ENCODE results near the gene KCNIP3.

DNA sequence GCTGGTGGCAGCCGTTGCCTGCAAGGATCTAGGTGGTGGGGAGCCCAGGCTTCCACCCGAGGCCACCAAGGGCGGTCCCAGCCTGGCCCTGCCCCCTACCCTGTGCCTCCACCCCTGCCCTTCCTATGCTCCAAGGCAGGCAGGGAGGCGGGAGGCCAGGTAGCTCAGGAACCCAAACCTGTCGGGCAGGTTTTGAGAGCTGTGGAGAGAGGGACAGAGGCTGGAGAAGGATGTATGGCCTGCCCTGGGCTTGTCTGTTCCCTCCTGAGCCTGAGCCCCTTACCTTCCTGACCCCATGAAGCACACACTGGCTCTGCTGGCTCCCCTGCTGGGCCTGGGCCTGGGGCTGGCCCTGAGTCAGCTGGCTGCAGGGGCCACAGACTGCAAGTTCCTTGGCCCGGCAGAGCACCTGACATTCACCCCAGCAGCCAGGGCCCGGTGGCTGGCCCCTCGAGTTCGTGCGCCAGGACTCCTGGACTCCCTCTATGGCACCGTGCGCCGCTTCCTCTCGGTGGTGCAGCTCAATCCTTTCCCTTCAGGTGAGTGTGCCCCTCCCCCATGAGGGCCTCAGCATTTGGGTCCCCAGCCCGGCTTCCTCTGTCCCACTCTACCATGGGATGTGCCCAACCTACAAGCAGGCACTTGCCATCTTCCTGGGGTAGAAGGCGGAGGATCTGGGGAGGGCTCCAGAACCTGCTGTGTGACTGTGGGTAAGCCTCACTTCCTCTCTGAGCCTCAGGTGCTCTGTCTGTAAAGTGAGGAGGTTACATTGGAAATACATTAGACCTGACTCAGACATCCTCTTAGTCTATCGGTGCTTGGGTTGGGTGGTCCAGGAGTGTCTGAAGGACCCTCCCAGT lies 22.6 kb upstream of the KCNIP3 start, which contains the start of gene PROM2:
- TF ChIP-seq ZNF384 (IDR thresholded peaks at IDR 0.05) (no peak), L3MBTL2 (conservative IDR thresholded peaks at IDR 0.05) (no peak), FOXM1 (IDR thresholded peaks at IDR 0.05; ENCODE audit: borderline replicate concordance) (no peak), TARDBP (IDR thresholded peaks at IDR 0.05) (no peak), CTBP1 (IDR thresholded peaks at IDR 0.05; ENCODE audit: borderline replicate concordance) (no peak), NFRKB (IDR thresholded peaks at IDR 0.05) (no peak)
- TF ChIP-seq, protein P1, sequence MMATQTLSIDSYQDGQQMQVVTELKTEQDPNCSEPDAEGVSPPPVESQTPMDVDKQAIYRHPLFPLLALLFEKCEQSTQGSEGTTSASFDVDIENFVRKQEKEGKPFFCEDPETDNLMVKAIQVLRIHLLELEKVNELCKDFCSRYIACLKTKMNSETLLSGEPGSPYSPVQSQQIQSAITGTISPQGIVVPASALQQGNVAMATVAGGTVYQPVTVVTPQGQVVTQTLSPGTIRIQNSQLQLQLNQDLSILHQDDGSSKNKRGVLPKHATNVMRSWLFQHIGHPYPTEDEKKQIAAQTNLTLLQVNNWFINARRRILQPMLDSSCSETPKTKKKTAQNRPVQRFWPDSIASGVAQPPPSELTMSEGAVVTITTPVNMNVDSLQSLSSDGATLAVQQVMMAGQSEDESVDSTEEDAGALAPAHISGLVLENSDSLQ (IDR thresholded peaks at IDR 0.05) = no peak
